Stimulated activated CD4-positive, alpha-beta T cell treated with anti-CD3 and anti-CD28 coated beads, Interleukin-12 subunit alpha, Interleukin-12 subunit beta, amount 100 ng/mL, for 4 hours (primary cell): ENCODE measurements around the gene DPP3.

Source experiments
- DNase-seq: peaks from one replicate; pipeline ENCODE4 v3.0.0-alpha.2; 2020

The DPP3 gene

DNA sequence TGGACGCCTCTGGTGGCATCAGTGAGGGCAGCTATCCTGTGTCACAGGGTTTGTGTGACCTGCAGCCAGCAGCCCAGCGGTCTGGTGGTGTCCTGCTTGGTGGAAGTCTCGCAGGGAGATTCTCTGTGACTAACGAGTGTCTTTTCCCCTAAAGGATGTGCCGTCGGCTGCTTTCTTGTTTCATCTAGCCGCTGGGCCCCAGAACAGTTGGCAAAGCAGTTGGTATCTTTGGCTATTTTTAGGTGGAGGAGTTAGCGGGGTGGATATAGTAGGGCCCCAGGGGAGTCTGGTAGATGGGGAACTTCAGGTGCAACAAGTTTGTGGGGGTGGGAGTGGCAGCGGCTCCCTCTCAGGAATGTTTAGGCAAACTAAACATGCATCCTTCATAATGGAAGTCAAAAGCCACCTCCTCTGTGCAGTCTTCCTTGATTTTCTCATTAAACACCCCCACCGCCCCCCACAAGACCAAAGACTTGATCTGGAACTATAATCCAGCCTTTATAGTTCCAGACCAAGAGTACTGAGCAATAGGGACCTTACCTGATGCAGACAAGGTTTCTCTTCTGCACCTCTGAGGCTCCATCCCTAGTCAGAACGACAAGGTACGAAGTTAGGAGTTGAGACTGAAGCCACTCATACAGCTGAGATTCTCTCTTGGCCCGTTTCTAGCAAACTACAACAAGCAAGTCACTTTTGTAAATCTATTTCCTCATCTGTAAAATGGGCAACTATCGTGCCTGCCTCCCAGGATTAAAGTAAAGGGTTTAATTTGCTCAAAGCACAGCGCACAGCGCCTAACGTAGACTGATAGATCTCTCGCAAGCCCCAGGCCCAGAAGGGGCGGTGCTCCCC lies 14.6 kb upstream of the DPP3 start:
- no peak for DNase-seq

DNA sequence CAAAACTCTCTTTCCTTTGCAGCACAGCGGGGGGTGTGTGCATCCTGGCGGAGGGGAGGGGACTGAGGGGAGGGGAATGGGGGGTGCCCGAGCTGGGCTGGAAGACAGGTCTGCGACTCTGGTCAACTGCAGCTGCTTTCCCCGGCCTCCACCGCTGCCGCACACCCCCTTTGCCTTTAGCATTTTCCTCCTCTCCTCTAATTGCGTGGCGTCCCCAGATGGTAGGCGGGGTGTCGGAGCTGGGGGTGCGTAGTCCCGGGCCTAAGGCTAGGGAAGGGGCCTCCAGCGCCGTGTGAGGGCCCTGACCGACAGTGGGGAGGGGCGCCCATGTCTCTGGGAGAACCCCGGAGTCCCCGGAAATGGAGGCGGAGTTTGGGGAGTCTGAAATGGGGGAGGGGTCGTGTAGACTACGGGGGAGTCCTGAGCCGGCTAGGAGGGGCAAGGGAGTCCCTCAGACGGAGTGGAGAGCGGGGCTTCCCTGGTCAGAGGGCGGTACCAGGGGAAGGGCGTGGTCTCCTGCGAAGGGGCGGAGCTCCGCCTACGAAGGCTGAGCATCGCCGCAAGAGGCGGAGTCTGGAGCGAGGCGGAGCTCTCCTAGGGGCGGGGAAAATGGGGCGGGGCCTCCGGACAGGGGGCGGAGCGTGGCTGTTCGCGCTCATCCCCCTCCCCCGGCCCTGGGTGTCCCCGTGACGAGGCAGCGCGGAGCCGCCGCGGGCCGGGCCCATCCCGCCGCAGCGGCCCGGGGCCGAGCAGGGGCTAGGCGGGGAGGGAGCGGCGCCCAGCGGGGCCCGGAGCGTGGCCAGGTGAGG lies 13.8 kb upstream of the DPP3 start, which contains the start of gene PELI3:
Gene PELI3, plus strand, starts transcription at position 681 of the 809 bp plus-strand sequence. CDS start 1,224 bp downstream, outside the sequence.
- DNase-seq: peak; percentile 98

DNA sequence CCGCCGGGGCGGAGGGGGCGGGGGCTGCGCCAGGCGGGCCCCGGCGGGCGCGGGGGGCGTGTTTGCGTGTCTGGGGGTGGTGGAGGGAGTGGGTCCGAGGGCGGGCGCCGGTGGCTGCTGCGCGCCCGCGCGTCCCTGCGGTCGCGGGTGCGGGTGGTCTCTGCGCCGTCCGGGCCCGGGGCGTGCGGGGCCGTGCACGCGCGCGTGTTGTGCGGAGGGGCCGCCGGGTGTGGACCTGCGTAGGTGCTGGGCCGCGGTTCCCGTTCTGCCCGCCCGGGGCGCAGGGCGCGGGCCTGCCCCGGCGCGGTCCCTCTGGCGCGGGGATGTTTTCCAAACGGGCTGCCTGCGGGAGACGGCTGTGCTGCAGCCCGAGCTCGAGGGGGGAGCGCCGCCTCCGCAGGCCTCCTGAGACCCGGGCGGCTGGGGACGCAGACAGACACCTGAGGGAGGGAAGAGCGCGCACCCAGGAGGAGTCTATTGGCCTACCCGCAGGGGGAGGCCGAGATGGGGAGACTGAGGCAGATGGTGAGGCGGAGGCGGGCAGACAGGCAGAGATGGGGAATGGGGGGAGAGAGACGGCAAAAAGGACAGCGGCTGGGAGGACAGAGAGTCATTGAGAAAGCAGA lies 13.1 kb upstream of the DPP3 start:
- DNase-seq: peak; percentile 24

GRCh38 chr11:66467756-66468155 lies 12.5 kb upstream of the DPP3 start:
- DNase-seq: no peak

GRCh38 chr11:66468691-66469090 lies 11.5 kb upstream of the DPP3 start:
- DNase-seq: no peak

GRCh38 chr11:66469441-66469840 lies 10.8 kb upstream of the DPP3 start:
- DNase-seq: no peak

DNA sequence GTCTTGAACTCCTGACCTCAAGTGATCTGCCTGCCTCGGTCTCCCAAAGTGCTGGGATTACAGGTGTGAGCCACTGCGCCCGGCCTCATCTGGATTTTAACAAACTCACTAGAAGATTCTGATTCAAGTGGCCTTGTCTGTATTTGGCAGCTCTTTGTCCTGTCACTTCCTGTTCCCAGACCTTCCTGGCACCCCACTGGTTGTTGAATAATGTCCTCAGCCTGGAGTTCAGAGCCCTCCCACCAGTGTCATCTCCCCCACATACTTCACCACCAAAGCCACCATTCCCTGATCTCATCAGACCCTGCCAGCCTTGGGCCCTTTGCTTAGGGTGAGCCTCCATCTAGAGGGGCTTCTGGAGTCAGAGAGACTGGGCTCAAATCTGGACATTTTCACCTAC lies 10.2 kb upstream of the DPP3 start:
- no peak for DNase-seq

GRCh38 chr11:66471142-66471541 lies 9.1 kb upstream of the DPP3 start:
- DNase-seq: no peak

GRCh38 chr11:66472054-66472453 lies 8.2 kb upstream of the DPP3 start:
- no peak for DNase-seq

- no peak for DNase-seq
Measured at GRCh38 chr11:66473167-66473566, 7.1 kb upstream of the DPP3 start.

- no peak for DNase-seq
Measured at GRCh38 chr11:66473608-66474515, 6.4 kb upstream of the DPP3 start.

- no peak for DNase-seq
Measured at GRCh38 chr11:66475349-66476172, 4.7 kb upstream of the DPP3 start.

DNA sequence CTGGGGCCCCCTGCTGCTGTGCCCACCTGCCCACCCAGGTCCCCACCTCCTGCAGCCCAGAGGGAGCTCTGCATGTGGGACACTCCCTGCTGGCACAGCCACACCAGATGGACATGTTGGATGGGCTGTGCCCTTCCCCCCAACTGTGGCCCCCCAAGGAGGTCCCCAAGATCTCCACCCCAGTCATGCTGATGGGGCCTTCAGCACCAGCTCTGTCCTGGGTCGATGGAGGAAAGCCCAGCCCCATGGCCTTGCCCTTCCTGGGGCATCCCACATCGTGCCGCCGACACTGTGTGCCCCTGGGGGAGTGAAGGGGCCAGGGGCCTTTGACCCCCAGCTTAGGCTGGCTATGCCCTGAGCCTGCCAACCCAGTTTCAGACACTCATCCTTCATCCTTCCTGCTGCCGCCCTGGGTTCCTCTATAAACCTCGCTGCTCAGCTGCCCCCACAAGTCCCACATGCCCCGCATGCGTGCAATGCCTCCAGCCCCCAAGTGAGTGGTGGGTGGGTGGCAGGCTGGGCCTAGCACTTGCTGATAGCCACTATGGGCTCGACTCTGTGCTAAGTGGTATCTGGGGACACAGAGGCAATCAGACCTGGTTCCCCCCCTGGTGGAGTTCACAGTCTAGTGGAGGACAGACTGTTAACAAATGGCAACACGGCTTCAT lies 3.9 kb upstream of the DPP3 start:
- DNase-seq: no peak

DNA sequence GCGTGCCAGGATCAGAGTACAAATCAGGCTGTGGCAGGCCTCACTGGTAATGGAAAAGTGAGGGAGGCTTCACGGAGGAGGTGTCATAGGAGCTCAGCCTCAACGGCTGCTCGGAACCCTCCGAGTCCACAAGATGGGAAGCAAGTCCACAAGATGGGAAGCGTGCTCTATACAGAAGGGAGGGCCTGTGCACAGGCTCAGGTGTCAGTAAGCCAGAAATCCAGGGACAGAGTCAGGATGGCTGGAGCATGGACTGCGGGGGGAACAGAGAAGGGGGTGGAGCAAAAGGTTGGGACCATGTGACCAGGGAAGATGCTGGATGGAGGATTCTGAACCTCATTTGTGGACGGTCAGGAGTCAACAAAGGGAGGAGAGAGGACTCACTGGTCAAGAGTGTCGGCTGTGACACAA lies 3.4 kb upstream of the DPP3 start:
- no peak for DNase-seq

GRCh38 chr11:66477263-66478201 lies 2.7 kb upstream of the DPP3 start:
- no peak for DNase-seq

- peak; percentile 22 for DNase-seq
Measured at GRCh38 chr11:66478729-66479393, 1.4 kb upstream of the DPP3 start.

DNA sequence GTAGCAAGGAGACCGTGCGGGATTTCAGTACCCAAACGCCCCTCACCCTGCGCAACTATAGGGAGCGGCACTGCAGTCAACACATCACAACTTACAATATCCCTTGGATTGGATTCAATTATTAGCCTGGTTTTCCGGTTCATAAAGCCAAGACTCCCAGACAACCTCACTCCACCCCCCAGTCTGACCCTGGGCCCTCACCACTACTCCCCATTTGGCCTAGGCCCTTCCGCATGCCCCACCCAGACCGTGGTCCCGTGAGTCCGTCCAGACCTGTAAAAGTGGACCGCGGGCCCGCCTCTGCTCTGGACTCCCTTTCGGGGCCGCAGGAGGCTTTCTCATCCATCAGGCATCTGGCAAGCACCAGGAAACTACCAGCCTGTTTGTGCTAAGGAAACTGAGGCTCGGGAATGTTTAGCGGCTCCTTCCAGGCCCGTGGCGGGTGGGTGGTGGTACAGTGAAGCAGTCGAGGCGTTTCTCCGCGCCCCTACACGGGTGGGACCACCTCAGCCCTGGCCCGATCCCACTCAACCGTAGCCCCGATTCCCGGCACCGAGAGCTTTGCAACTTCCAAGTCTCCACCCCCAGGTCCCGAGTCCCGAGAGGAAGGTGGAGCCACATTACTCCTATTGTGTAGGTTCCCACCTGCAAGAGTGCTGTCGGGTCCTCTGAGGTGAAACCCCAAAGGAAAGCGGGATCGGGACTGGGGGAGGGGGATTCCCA lies 679 bp upstream of the DPP3 start:
- no peak for DNase-seq

GRCh38 chr11:66484806-66485380 lies 4.7 kb downstream of the DPP3 start:
- no peak for DNase-seq
